Measurements from ENCODE around the gene ZNF658.
"Not testable (repeated sequence)": the region's sequence is repeated elsewhere in the genome, so short reads cannot be mapped to it uniquely, and the experiment has no call there.

Gene ZNF658

DNA sequence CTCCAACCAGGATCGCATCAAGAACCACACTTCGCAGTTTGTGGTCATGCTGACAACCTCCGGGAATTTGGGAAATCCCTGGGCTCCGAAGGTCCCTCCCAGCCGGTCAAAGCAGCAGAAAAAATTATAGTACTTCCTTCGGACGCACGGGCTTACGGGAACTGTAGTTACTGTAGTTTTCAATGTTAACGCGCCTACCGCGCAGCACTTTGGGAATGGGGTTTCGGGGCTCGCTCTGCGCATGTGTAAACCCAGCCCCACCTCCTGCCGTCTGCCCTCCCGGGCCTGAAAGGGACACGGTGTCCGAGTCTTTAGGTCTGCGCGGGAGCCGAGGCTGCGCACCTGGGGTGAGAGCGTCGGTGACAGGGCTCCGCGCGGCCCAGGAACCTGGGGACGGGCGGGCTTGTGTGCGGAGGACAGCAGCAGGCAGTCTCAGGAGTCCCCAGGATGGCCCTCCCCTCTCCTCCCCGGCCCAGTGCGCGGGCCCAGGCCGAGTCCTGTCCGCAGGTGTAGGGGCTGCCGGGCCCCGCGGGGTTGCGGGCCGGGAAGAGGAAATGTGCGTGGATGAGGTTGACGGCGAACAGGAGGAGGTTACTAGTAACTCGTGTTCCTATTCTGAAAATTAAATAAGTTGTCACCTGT lies at the start of gene ZNF658:
ZNF658 (plus strand) TSS at position 236 of the 642 bp plus-strand sequence. CDS start 2,837 bp downstream, outside the sequence.
- DNase-seq = not testable (repeated sequence)

DNA sequence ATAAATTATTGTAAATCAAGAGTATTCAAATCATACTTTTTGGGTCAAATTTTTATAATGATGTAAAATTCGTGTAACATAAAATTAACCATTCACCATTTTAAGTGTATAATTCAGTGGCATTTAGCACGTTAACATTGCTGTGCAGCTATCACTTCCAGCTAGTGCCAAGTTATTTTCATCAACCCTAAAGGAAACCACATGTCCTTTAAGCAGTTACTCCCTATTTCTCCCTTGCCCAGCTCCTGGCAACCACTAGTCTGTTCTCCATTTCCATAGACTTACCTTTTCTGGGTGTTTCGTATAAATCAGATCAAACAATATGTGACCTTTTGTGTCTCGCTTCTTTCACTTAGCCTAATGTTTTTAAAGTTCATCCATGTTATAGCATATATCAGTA lies 38.8 kb upstream of the ZNF658 start:
- DNase-seq = not testable (repeated sequence)

DNA sequence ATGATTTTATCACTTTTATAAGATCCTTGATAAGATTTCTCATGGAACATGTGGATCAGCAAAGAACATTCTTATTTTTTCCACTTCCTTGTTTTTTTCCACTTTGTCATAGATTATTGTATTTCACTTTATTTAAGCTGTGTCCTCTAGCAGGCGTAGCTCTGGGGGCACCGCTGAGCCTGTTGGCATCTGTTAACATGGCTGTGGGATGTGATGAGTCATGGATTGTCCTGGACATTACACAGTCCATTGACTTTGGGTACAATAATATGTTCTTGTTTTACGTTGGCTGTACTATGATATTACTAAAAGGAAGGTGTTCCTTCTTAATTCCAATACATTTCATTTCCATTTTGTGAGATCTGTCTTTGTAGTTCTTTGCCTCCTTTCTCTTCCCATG lies 31.9 kb upstream of the ZNF658 start:
- not testable (repeated sequence) for DNase-seq

DNA sequence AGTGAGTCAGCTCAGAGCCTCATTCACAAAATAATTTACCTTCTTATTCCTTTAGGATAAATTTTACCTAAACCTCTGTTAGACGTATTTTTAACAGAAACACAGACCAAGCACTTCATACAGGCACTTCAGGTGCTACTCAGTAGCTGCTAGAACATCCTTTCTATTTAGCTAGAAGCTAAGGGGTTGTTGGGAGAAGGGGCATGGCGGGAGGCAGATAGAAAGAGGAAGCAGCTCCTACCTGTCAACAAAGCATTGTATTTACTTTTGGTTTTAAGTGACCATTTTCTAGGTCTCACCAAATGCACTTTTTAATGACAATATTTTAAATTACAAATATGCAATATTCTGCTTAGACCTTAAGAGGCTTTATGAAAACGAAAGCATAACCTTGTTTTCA lies 19.9 kb upstream of the ZNF658 start:
- DNase-seq = not testable (repeated sequence)

DNA sequence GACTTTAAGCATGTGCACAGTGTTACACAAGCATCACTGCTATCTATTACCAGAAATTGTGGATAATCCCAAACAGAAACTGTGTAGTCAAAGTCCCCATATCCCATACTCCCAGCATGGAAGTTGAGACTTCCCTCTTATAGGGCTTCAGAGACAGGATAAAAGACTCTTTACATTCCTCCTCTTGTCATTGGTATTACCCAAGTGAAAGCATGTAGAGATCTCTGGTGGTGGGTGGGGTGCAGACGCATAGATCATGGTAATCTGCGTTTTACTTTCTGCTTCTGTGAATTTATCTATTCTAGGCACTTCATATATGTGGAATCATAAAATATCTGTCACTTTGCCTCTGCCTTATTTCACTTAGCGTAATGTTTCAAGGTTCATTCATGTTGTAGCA lies 18.7 kb upstream of the ZNF658 start:
- not testable (repeated sequence) for DNase-seq

DNA sequence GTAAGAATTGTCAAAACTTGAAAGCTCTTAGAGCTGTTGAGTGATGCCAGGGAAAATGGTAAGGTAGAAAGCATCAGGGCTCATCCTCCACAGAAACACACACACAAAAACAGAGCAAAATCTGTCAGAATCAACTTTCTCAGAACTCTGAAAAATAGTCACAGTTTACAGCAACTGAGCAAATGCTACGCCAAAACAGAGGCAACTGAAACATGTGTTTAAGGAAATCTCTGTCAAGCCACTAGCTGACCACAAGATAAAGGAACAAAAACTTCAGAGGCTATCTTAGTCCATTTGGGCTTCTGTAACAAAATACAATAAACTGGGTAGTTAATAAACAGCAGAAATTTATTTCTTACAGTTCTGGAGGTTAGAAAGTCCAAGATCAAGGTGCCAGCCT lies 10.2 kb upstream of the ZNF658 start:
- not testable (repeated sequence) for DNase-seq

DNA sequence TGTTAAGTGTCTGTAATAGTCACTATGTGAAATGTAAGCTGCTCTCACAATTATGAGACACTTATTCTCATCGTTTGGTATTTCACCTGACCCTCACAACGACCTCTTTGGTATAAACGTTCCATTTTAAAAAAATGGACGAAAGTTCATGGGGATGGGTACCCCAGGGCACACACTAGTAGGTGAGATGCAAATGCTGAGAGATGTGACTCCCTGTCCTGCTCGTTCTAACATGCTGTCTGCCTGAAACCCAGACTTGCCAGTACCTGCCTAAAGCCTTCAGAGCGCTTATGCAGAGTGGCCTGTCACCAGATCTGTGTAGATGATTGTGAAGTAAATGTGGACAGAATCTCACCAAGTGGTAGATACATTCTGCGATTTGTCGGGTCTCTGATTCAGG lies 616 bp downstream of the ZNF658 start:
- DNase-seq = not testable (repeated sequence)

DNA sequence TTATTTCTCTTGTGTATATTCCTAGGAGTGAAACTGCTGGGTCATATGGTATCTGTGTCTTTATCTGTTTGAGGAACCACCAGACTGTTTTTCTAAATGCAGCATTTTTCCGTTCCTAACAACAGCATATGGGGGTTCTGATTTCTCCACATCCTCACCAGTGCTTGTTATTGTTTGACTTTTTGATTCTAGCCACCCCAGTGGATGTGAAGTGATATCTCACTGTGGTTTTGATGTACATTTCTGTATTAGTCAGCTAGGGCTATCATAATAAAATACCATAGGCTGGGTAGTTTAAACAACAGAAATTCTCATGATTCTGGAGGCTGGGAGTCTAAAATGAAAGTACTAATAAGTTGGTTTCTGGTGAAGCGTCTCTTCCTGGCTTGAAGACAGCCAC lies 9.0 kb downstream of the ZNF658 start:
- DNase-seq = not testable (repeated sequence)

DNA sequence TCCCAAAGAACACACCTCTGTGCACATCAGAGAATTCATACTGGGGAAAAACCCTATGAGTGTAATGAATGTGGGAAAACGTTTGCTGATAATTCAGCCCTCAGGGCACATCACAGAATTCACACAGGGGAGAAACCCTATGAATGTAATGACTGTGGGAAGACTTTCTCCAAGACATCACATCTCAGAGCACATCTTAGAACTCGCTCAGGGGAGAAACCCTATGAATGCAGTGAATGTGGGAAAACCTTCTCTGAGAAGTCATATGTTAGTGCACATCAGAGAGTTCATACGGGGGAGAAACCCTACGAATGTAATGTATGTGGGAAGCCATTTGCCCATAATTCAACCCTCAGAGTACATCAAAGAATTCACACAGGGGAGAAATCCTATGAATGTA lies 19.5 kb downstream of the ZNF658 start:
- not testable (repeated sequence) for DNase-seq

DNA sequence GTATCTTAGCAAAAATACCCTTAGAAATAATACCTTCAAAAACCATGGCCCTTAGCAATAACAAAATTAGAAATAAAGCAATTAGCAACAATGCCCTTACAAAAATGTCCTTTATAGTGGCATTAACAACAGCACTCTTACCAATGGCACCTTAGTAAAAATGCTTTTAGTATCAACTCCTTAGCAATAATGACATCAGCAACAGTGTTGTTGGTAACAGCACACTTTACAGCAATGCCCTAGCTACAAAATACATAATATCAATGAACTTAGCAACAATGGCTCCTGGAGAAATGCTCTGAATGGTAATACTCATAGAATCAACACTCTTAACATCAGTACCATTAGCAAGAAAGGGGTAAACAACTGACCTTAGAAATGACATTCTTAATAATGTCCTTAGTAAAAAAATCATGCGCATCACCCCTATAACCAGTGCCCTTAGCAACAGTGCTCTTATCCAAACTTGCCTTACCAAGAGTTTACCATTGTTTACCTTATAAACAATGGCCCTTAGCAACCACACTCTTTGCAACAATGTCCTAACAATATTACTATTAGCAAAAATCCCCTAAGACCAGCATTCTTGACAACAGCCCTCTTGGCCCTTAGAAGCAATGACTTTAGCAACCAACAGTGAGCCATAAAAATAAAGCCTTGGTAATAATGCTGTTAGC lies 35.8 kb downstream of the ZNF658 start:
- not testable (repeated sequence) for DNase-seq

DNA sequence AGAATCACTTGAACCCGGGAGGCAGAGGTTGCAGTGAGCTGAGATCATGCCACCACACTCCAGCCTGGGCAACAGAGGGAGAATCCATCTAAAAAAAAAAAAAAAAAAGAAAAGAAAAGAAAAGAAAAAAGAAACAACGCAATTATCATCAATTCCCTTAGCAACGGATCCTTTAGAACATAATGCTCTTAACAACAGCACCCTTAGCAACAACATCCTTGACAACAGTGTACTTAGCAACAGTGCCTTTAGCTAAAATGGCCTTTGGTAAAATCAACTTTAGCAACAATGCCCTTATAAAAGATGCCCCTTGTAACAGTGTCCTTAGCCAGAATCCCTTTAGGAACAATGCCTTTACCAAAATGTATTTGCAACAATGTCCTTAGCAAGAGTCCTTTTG lies 37.1 kb downstream of the ZNF658 start:
- DNase-seq = not testable (repeated sequence)

DNA sequence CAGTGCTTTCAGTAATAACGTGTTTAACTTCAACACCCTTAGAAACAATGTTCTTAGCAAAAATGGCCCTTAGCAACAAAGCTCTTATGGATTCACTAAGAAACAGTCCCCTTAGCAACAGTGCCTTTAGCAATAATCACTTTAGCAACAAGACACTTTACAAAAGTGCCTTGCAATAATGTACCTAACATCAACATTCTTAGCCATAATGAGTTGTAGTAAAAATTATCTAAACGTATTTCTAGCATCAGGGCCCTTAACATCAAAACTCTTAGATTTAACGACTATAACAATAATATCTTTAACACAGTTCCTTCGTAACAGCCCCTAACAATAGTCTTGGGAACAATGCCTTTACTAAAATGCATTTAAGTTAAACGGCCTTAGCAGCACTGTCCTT lies 37.8 kb downstream of the ZNF658 start:
- DNase-seq = not testable (repeated sequence)

DNA sequence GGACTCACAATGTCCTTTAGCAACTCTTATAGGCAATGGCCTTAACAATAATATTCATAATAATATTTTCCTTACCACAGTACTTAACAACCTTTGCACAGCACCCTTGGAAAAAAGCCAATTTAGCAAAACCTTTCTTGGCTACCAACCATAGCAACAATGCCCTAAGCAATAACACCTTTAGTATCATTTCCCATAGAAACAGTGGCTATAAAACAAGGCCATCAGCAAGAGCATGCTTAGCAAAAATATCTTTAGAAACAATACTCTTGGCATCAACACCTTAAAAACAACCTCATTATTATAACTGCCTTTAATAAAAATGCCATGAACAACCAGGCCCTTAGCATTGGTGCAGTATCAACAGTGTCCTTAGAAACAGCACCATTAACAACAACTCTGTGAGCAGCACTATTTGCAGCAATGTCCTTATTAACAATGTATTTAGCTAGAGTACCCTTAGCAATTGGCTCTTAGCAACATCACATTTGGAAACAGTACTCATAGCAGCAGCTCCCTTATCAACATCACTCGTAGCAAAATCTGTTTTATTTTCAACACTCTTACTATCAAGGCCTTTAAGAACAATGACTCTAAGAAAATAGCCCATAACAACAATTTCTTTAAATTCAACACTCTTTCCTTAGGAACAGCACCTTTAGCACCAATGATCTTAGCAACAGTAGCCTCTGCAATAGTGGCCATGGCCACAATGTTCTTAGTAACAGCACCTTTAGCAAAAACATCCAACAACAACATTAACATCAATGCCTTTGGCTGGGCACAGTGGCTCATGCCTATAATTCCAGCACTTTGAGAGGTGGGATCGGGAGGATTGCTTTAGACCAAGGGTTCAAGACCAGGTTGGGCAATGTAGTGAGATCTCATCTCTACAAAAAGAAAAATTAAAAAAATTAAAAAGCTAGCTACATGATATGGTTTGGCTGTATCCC lies 39.6 kb downstream of the ZNF658 start:
- not testable (repeated sequence) for DNase-seq

DNA sequence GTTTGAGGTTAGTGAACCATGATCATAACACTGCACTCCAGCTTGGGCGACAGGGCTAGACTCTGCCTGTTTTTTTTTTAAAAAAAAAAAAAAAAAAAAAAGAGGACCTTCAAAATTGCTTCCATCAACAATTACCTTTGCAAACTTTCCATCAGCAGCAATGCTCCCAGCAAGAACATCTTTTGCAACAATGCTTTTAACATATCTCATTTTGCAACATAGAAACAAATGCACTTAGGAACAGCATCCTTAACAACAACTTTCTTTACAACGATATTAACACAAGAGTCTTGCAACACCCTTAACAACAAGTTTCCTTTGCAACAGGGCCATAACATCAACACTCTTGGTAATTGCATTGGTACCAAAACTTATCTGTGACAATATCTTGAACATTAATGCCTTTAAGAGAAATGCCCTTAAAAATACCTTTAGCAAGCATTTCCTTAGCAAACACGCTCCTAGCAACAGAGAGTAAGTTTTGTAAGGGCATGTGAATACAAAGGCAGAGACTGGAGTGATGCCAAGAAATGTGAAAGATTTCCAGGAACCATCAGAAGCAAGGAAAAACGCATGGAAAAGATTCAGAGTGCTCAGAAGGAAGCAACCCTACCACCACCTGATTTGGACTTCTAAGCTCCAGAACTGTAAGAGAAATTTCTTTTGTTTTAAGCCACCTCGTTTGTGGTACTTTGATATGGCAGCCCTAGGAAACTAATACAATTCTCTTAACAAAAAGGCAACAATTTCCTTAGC lies 42.1 kb downstream of the ZNF658 start:
- DNase-seq = not testable (repeated sequence)

DNA sequence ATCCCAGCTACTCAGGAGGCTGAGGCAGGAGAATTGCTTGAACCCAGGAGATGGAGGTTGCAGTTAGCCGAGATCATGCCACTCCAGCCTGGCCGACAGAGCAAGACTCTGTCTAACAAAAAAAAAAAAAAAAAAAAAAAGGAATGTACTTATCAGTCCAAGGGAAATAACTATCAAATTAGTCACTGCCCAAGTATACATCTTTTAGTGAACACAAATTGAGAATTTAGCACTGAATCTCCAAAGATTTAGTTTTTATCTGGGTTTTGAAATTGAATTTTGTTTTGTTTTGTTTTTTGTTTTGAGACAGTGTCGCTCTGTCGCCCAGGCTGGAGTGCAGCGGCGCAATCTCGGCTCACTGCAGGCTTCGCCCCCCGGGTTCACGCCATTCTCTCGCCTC lies 52.1 kb downstream of the ZNF658 start:
- not testable (repeated sequence) for DNase-seq
